K562 (cell line): ENCODE measurements around the gene PRSS1. TPM values are rescaled to one million over a fixed set of nuclear protein-coding genes. Genes with fewer than 3 reads are reported as not detected.

Experiments used
- CREB3 ChIP-seq: fragments of 450-650 bp; conservative IDR thresholded peaks from 2 replicates; pipeline ENCODE4 v1.6.1; 2016; ENCODE audit warnings: missing genetic modification characterization, low read depth, mild to moderate bottlenecking, missing compliant biosample characterization, moderate library complexity
- KDM4B ChIP-seq, 2 experiments: fragments of 450-650 bp in 1 of 2; sonication (generic) in 1 of 2; IDR thresholded peaks; 2 replicates each; pipeline ENCODE4 v1.6.1; 2016 to 2017; ENCODE audit warnings: borderline replicate concordance in 2 of 2, antibody characterized with exemption in 1 of 2, low read depth in 1 of 2, mild to moderate bottlenecking in 1 of 2
- MCM3 ChIP-seq: fragments of 450-650 bp; IDR thresholded peaks from 2 replicates; pipeline ENCODE4 v1.6.1; 2016
- TAF1 ChIP-seq: IDR thresholded peaks from 2 replicates; pipeline ENCODE4 v1.6.1; 2011; ENCODE audit warnings: mild to moderate bottlenecking, low read length, moderate library complexity; ENCODE audit not compliant: insufficient read depth, control insufficient read depth, severe bottlenecking; ENCODE audit errors: extremely low read depth
- ZNF3 ChIP-seq: fragments of 250-450 bp; sonication (Bioruptor Pico); IDR thresholded peaks from 2 replicates; pipeline ENCODE4 v1.5.0; 2021; ENCODE audit warnings: mild to moderate bottlenecking, moderate library complexity
- ZNF609 ChIP-seq: sonication (generic); formaldehyde crosslinking; IDR thresholded peaks from 2 replicates; pipeline ENCODE4 v1.8.1; 2023; ENCODE audit warnings: missing genetic modification reagents, mild to moderate bottlenecking, borderline replicate concordance
- ZSCAN32 ChIP-seq: fragments of 450-650 bp; formaldehyde crosslinking; IDR thresholded peaks from 2 replicates; pipeline ENCODE4 v1.4.0; 2020; ENCODE audit warnings: mild to moderate bottlenecking, moderate library complexity
- polyA plus RNA-seq, 8 experiments: library from polyadenylated mRNA; depleted of rRNA in 4 of 8; stranded (reverse) in 5 of 8; unstranded in 3 of 8; fragments of >200 nt; fragmentation: Nextera tagmentation in 2 of 8; fragmentation: Illumina TruSeq in 1 of 8; extraction: Ambion mirVana in 2 of 8; extraction: Trizol in 1 of 8; gene quantifications; 2 replicates each; pipeline versions ENCODE4 v1.2.1 to v1.2.3, GENCODE V29; 2011 to 2014; ENCODE audit warnings: inconsistent platforms in 1 of 8, missing spikeins in 1 of 8
- total RNA-seq, 7 experiments: library from RNA; depleted of rRNA in 6 of 7; stranded (reverse); fragments of >200 nt in 6 of 7; fragmentation: Illumina TruSeq in 2 of 7; extraction: Trizol in 2 of 7; gene quantifications; 2 replicates each; pipeline versions ENCODE4 v1.2.1 to v1.2.3, GENCODE V29; 2011 to 2021; ENCODE audit warnings: low replicate concordance in 1 of 7
- TF ChIP-seq, protein P1 (sequence below), 2 experiments: fragments of 450-650 bp; formaldehyde crosslinking in 1 of 2; IDR thresholded peaks; 2 replicates each; pipeline versions ENCODE4 v1.4.0 to v1.6.1; 2014 to 2020; ENCODE audit warnings: mild to moderate bottlenecking in 2 of 2, borderline replicate concordance in 1 of 2, low read depth in 1 of 2
- TF ChIP-seq, protein P2 (sequence below): fragments of 250-450 bp; sonication (Bioruptor Pico); IDR thresholded peaks from 2 replicates; pipeline ENCODE4 v1.5.0; 2021

The PRSS1 gene
- total and polyA plus RNA-seq, 9 of the 15 experiments (the other 6 are each of a cell fraction or from before 2014, with no cell fraction given), result 0.07 to 6.6 (median 0.20) TPM; not detected in 6

GRCh38 chr7:142716596-142716995 is 32.7 kb upstream of the PRSS1 start (continued):
- TF ChIP-seq ZNF3 (CRISPR knock-in tag), result no peak
- no peak for TF ChIP-seq KDM4B (IDR thresholded peaks at IDR 0.05; ENCODE audit: borderline replicate concordance in 2 of 2, low read depth in 1 of 2)
- TF ChIP-seq, protein P1, sequence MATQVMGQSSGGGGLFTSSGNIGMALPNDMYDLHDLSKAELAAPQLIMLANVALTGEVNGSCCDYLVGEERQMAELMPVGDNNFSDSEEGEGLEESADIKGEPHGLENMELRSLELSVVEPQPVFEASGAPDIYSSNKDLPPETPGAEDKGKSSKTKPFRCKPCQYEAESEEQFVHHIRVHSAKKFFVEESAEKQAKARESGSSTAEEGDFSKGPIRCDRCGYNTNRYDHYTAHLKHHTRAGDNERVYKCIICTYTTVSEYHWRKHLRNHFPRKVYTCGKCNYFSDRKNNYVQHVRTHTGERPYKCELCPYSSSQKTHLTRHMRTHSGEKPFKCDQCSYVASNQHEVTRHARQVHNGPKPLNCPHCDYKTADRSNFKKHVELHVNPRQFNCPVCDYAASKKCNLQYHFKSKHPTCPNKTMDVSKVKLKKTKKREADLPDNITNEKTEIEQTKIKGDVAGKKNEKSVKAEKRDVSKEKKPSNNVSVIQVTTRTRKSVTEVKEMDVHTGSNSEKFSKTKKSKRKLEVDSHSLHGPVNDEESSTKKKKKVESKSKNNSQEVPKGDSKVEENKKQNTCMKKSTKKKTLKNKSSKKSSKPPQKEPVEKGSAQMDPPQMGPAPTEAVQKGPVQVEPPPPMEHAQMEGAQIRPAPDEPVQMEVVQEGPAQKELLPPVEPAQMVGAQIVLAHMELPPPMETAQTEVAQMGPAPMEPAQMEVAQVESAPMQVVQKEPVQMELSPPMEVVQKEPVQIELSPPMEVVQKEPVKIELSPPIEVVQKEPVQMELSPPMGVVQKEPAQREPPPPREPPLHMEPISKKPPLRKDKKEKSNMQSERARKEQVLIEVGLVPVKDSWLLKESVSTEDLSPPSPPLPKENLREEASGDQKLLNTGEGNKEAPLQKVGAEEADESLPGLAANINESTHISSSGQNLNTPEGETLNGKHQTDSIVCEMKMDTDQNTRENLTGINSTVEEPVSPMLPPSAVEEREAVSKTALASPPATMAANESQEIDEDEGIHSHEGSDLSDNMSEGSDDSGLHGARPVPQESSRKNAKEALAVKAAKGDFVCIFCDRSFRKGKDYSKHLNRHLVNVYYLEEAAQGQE (IDR thresholded peaks at IDR 0.05; ENCODE audit: borderline replicate concordance), result no peak
- TF ChIP-seq, protein P1 (CRISPR knock-in tag; IDR thresholded peaks at IDR 0.05; ENCODE audit: low read depth), result no peak
- TF ChIP-seq, protein P2, sequence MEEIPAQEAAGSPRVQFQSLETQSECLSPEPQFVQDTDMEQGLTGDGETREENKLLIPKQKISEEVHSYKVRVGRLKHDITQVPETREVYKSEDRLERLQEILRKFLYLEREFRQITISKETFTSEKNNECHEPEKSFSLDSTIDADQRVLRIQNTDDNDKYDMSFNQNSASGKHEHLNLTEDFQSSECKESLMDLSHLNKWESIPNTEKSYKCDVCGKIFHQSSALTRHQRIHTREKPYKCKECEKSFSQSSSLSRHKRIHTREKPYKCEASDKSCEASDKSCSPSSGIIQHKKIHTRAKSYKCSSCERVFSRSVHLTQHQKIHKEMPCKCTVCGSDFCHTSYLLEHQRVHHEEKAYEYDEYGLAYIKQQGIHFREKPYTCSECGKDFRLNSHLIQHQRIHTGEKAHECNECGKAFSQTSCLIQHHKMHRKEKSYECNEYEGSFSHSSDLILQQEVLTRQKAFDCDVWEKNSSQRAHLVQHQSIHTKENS (CRISPR knock-in tag), result no peak
- no peak for TF ChIP-seq CREB3 (tag)
- no peak for TF ChIP-seq MCM3
- 0 out of 2 replicates have a peak, but pooled peaks have one; percentile 63 for TF ChIP-seq ZNF609 (CRISPR knock-in tag)
- TF ChIP-seq ZSCAN32, result no peak
- TF ChIP-seq TAF1, result peak; percentile 23
